ENCODE data around the gene TRPC6.

Gene TRPC6

DNA sequence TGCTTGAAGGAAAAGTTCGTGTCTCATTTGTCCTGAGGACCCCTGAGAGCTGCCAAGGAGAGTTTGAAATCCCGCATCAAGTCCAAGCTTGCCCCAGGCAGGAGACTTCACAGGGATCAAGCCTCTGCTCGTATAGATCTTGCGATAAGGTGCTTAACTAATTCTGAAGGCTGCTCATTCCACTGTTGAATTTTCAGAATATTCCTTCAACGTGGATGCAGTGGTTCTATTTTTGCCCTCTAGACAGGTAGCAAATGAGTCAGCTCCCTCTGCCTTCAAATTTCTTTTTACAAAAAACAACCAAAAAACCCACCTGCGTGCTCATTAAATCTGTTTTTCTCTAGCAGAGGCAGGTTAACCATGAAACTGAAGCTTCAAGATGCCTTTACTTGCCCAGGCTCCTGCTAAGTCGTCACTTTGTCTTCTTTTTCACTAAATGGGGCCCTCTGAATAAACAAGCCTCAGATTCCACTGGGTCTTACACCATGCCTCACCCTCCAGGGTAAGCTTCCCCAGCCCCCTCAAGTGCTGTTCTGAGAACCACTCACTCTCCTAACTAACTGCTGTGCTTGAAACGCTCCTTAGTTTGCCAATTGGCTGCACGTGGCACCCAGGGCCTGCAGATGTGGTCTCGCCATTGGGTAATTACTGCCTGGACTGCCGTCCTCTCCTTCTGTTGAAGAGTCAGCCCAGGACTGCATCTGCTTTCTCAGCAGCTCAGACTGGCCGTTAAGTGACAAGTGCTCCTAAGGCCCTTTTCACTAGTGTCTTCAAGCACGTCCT, 105.0 kb downstream of the TRPC6 start:
- in situ Hi-C loops (cut with MboI; ENCODE audit: low pct_unique_long_range_greater_than_20kb, low sequenced_read_pairs, unreplicated experiment) = no loop called here
- DNase-seq (ENCODE audit: low spot score) = no peak
- no peak for TF ChIP-seq CTCF (IDR thresholded peaks at IDR 0.05; ENCODE audit: extremely low read depth, insufficient read depth, missing control alignments)

DNA sequence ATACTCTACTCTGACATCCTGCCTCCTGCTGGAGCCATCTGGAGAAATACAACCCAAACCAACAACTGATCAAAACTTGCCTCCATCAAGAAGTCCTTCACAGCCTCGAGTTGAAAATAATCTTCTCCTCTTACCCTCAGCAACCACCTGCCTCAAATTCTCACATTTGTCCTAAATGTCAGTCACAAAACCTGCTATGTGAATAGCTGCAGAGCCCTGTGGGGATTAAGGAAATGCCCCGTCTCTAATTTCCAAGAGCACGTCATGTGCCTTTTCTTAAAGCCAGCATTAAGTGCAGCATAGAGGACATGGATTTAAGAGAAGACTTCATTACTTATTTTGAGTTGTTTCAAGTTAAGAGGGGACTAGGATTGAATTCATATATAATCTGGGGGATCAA, 105.9 kb downstream of the TRPC6 start:
- DNase-seq (ENCODE audit: low spot score) = no peak
- no peak for TF ChIP-seq CTCF (IDR thresholded peaks at IDR 0.05; ENCODE audit: extremely low read depth, insufficient read depth, missing control alignments)
- in situ Hi-C loops (cut with MboI; ENCODE audit: low pct_unique_long_range_greater_than_20kb, low sequenced_read_pairs, unreplicated experiment) = no loop called here

DNA sequence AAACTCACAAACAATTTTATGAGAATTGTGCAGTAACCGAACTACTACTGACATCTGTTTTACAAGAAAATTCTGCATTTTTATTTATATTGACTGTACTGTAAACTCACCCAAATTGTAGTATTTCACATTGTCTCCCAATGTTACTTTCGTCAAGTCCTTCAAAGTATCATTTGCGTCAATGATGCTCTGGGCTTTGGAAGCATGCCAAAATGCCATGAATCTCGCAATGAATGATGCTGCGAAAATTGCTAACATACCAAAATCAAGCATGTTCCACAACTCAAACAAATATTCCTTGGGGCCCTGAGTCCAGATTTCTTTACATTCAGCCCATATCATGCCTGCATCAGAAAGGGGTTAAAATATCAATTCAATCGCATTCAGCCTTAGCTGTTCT, 107.6 kb downstream of the TRPC6 start:
- no peak for DNase-seq (ENCODE audit: low spot score)
- TF ChIP-seq CTCF (IDR thresholded peaks at IDR 0.05; ENCODE audit: extremely low read depth, insufficient read depth, missing control alignments) = no peak
- in situ Hi-C loops (cut with MboI; ENCODE audit: low pct_unique_long_range_greater_than_20kb, low sequenced_read_pairs, unreplicated experiment) = no loop called here

GRCh38 chr11:101475699-101476098, 108.1 kb downstream of the TRPC6 start:
- TF ChIP-seq CTCF (IDR thresholded peaks at IDR 0.05; ENCODE audit: extremely low read depth, insufficient read depth, missing control alignments) = no peak
- DNase-seq (ENCODE audit: low spot score) = no peak
- in situ Hi-C loops (cut with MboI; ENCODE audit: low pct_unique_long_range_greater_than_20kb, low sequenced_read_pairs, unreplicated experiment) = no loop called here

DNA sequence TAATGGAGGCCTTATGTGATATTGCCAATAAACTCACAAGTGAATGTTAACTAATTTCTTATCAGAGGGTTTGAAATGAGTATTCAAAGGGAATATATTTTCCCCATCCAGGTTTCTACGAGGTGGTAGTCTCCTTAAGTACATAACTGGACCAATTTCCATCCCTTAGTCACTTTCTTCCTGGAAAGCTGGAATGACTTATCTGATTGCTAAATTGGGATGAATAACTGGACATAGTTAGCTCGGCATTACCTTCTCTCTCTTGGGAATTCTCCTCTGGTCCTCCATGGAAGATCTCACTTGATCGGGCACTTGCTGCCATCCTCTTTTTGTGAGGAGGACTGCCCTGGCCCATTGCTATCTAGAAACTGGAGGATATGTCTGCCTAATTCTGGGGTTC, 109.1 kb downstream of the TRPC6 start:
- no peak for DNase-seq (ENCODE audit: low spot score)
- TF ChIP-seq CTCF (IDR thresholded peaks at IDR 0.05; ENCODE audit: extremely low read depth, insufficient read depth, missing control alignments) = no peak
- in situ Hi-C loops (cut with MboI; ENCODE audit: low pct_unique_long_range_greater_than_20kb, low sequenced_read_pairs, unreplicated experiment) = no loop called here

GRCh38 chr11:101470881-101471520, 112.8 kb downstream of the TRPC6 start:
- DNase-seq (ENCODE audit: low spot score) = no peak
- in situ Hi-C loops (cut with MboI; ENCODE audit: low pct_unique_long_range_greater_than_20kb, low sequenced_read_pairs, unreplicated experiment) = no loop called here
- no peak for TF ChIP-seq CTCF (IDR thresholded peaks at IDR 0.05; ENCODE audit: extremely low read depth, insufficient read depth, missing control alignments)
